BLaER1 treated with 17β-estradiol and CSF1 and Interleukin-3, amounts not matched to agents 10 nM and 100 nM (cell line): ENCODE results near the gene ALAS1.
"Not testable (repeated sequence)": the region's sequence is repeated elsewhere in the genome, so short reads cannot be mapped to it uniquely, and the experiment has no call there.

Experiments
- H3K27ac ChIP-seq, 11 experiments: shearing (Covaris generic); formaldehyde crosslinking; 2 replicates each; pipeline ENCODE4 v1.8.1; 2022
- H3K27me3 ChIP-seq, 11 experiments: shearing (Covaris generic); formaldehyde crosslinking; 2 replicates each; pipeline ENCODE4 v1.8.1; 2022
- H3K36me3 ChIP-seq, 11 experiments: shearing (Covaris generic); formaldehyde crosslinking; 2 replicates each; pipeline ENCODE4 v1.8.1; 2022
- H3K4me1 ChIP-seq, 10 experiments: shearing (Covaris generic); formaldehyde crosslinking; 2 replicates each; pipeline ENCODE4 v1.8.1; 2022
- H3K4me2 ChIP-seq, 11 experiments: shearing (Covaris generic); formaldehyde crosslinking; 2 replicates each; pipeline ENCODE4 v1.8.1; 2022
- H3K4me3 ChIP-seq, 10 experiments: shearing (Covaris generic); formaldehyde crosslinking; 2 replicates each; pipeline ENCODE4 v1.8.1; 2022
- H3K9ac ChIP-seq, 11 experiments: shearing (Covaris generic); formaldehyde crosslinking; 2 replicates each; pipeline ENCODE4 v1.8.1; 2022
- H3K9me3 ChIP-seq, 11 experiments: shearing (Covaris generic); formaldehyde crosslinking; replicated peaks in 1 of 11; 2 replicates each; pipeline ENCODE4 v1.8.1; 2022
- H4K20me1 ChIP-seq, 11 experiments: shearing (Covaris generic); formaldehyde crosslinking; 2 replicates each; pipeline ENCODE4 v1.8.1; 2022
- Cebpa-rat ChIP-seq, 11 experiments: shearing (Covaris generic); IDR thresholded peaks; 2 replicates each; pipeline ENCODE4 v1.8.1; 2022

Gene ALAS1

GRCh38 chr3:52154135-52155094 is 43.5 kb upstream of the ALAS1 start, which contains the start of gene POC1A:
Gene POC1A, minus strand, starts transcription at chr3:52154423. Its CDS starts 51 bp downstream, at chr3:52154372.
- H3K27me3 ChIP-seq: no peaks in the 10 kb centered on the region
- 0 out of 22 replicates have a peak, but pooled peaks cover 0 to 4% (median 0%) of the 10 kb centered on the region in 11 experiments for H4K20me1 ChIP-seq
- no peaks in the 10 kb centered on the region for H3K9me3 ChIP-seq
- H3K36me3 ChIP-seq: peaks cover 6 to 27% (median 17%) of the 10 kb centered on the region in 11 experiments; a peak in 21 of 22 replicates
- peak within 1 kb of the TSS; percentile 79 to 95 (median 90) for H3K27ac ChIP-seq
- TF ChIP-seq Cebpa-rat (IDR thresholded peaks at IDR 0.05): peak; percentile 70 to 99 (median 92); a peak in 20 of 22 replicates
- peak within 1 kb of the TSS; percentile 76 to 87 (median 82) for H3K4me3 ChIP-seq
- H3K4me1 ChIP-seq: peaks cover 16 to 30% (median 24%) of the 10 kb centered on the region in 10 experiments
- H3K4me2 ChIP-seq: peak within 1 kb of the TSS; percentile 88 to 99 (median 95)
- peak within 1 kb of the TSS; percentile 82 to 93 (median 89) for H3K9ac ChIP-seq

GRCh38 chr3:52155912-52156311 is 42.0 kb upstream of the ALAS1 start:
- Histone ChIP-seq H3K9ac (0 out of 22 replicates have a peak overlapping the region, but pooled peaks of 1 of the 11 experiments have one; percentile 0), H3K36me3 (peaks cover 0 to 12% (median 3%) of the 10 kb centered on the region in 11 experiments; a peak in 7 of 22 replicates), H3K9me3 (no peaks in the 10 kb centered on the region), H3K4me1 (peaks cover 16 to 26% (median 23%) of the 10 kb centered on the region in 10 experiments), H3K4me3 (no peak overlapping the region), H3K4me2 (peak overlapping the region in 1 of 11 experiments; percentile 95; a peak in 2 of 22 replicates), H4K20me1 (no peaks in the 10 kb centered on the region), H3K27me3 (no peaks in the 10 kb centered on the region), H3K27ac (peak overlapping the region in 4 of 11 experiments; percentile 87 to 93 (median 90); a peak in 6 of 22 replicates)
- TF ChIP-seq Cebpa-rat (IDR thresholded peaks at IDR 0.05): no peak

DNA sequence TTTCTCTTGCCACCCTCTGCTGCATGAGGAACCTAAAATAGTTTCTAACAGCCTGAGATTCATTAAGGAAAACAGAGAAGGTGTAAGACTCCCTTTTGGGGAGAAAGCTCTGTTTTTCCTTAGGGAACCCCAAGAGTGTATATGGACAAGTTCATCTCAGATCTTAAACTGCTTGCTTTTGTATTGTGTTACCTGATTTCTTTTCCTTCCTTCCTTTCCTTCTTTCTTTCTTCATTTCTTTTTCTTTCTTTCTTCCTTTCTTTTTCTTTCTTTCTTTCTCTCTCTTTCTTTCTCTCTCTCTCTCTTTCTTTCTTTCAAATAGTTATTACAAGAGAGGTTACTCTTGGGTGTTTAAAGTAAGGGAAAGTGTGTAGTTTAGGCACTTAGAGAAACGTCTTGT is 38.5 kb upstream of the ALAS1 start:
- H3K27ac ChIP-seq: no peak overlapping the region
- H3K4me3 ChIP-seq: no peak overlapping the region
- H4K20me1 ChIP-seq: no peaks in the 10 kb centered on the region
- H3K4me1 ChIP-seq: peaks cover 6 to 10% (median 8%) of the 10 kb centered on the region in 10 experiments; a peak in 19 of 20 replicates
- no peak for TF ChIP-seq Cebpa-rat (IDR thresholded peaks at IDR 0.05)
- H3K4me2 ChIP-seq: no peak overlapping the region
- H3K27me3 ChIP-seq: no peaks in the 10 kb centered on the region
- H3K9ac ChIP-seq: peak overlapping the region in 1 of 11 experiments; percentile 9; a peak in 1 of 22 replicates
- H3K36me3 ChIP-seq: no peaks in the 10 kb centered on the region
- H3K9me3 ChIP-seq: peaks cover 11 to 30% (median 26%) of the 10 kb centered on the region in 11 experiments

- Histone ChIP-seq H3K27me3 (no peaks in the 10 kb centered on the region), H3K4me2 (no peak overlapping the region), H3K4me3 (no peak overlapping the region), H3K4me1 (no peaks in the 10 kb centered on the region), H3K36me3 (no peaks in the 10 kb centered on the region), H3K9ac (no peak overlapping the region), H3K9me3 (peaks cover 17 to 38% (median 33%) of the 10 kb centered on the region in 11 experiments), H3K27ac (no peak overlapping the region), H4K20me1 (no peaks in the 10 kb centered on the region)
- TF ChIP-seq Cebpa-rat (IDR thresholded peaks at IDR 0.05): no peak
Measured at GRCh38 chr3:52162250-52162872, 35.6 kb upstream of the ALAS1 start.

DNA sequence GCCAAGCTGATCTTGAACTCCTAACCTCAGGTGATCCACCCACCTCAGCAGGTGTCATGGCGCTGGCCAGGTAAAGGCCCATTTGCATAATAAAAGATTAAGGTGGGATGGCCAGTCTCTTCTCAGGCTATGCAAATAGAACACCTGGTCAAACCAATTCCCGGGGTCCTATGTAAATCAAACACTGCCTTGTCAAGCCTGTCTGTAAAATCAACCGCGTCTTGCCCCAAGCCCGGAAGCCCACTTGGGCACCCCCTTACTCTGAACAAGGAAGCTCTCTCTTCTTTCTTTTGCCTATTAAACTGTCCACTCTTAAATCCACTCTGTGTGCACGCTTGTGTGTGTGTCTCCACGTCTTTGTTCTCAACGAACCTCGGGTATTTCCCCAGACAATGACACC is 30.7 kb upstream of the ALAS1 start:
- H3K27me3 ChIP-seq: no peaks in the 10 kb centered on the region
- H3K4me2 ChIP-seq: no peak overlapping the region
- H3K4me3 ChIP-seq: no peak overlapping the region
- TF ChIP-seq Cebpa-rat (IDR thresholded peaks at IDR 0.05): no peak
- no peaks in the 10 kb centered on the region for H4K20me1 ChIP-seq
- H3K4me1 ChIP-seq: peaks cover 0 to 14% (median 0%) of the 10 kb centered on the region in 10 experiments; a peak in 2 of 20 replicates
- H3K9me3 ChIP-seq: peaks cover 17 to 32% (median 31%) of the 10 kb centered on the region in 11 experiments
- no peak overlapping the region for H3K9ac ChIP-seq
- no peak overlapping the region for H3K27ac ChIP-seq
- H3K36me3 ChIP-seq: no peaks in the 10 kb centered on the region

DNA sequence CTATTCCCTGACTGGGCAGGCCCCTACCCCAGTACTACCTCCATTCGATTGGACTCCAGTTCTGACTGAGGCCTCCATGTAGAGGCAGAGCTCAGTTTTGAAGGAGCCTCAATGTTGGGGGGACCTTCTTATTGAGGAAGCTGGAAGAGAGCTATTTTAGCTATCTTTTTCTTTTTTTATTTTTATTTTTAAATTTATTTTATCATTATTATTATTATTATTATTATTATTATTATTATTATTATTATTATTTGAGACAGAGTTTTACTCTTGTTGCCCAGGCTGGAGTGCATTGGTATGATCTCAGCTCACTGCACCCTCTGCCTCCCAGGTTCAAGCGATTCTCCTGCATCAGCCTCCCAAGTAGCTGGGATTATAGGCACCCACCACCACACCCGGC is 27.7 kb upstream of the ALAS1 start:
- not testable (repeated sequence) for H3K4me3 ChIP-seq, H3K27me3 ChIP-seq, H3K27ac ChIP-seq, H3K9ac ChIP-seq, H3K36me3 ChIP-seq, H4K20me1 ChIP-seq, H3K9me3 ChIP-seq, H3K4me2 ChIP-seq
- peaks cover 0 to 26% (median 9%) of the 10 kb centered on the region in 10 experiments; a peak in 11 of 20 replicates for H3K4me1 ChIP-seq

GRCh38 chr3:52171514-52172261 is 26.3 kb upstream of the ALAS1 start:
- H3K4me2 ChIP-seq: peak overlapping the region in 2 of 11 experiments; percentile 7 to 12; a peak in 1 of 22 replicates
- H3K9ac ChIP-seq: no peak overlapping the region
- H3K36me3 ChIP-seq: no peaks in the 10 kb centered on the region
- TF ChIP-seq Cebpa-rat (IDR thresholded peaks at IDR 0.05): no peak
- H3K27me3 ChIP-seq: no peaks in the 10 kb centered on the region
- H3K9me3 ChIP-seq: no peaks in the 10 kb centered on the region
- H4K20me1 ChIP-seq: no peaks in the 10 kb centered on the region
- H3K27ac ChIP-seq: no peak overlapping the region
- no peak overlapping the region for H3K4me3 ChIP-seq
- peaks cover 6 to 38% (median 19%) of the 10 kb centered on the region in 10 experiments for H3K4me1 ChIP-seq

DNA sequence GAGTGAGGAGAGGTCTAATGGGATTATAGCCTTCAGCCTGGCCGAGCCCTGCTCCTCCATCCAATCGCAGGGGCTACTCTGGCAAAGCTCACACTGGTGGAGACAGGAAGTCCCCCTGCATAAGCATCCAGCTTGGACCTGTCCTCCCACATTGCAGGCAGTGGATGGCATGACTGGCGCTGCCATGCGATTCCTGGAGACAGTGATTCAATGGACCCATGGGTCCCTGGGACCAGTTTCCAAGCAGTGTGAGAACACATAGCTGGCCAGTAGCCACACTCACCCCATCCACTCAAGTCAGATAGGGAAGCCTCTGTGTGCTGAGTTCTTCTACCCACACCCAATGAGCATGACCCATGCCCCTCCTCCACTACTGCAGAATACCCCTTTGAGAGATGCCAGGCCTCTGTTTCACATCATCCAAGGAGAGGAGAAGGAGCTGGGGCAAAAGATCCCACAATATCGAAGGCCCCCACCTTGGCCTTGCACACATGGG is 25.6 kb upstream of the ALAS1 start:
- H3K9ac ChIP-seq: no peak overlapping the region
- H4K20me1 ChIP-seq: no peaks in the 10 kb centered on the region
- no peaks in the 10 kb centered on the region for H3K27me3 ChIP-seq
- H3K4me3 ChIP-seq: no peak overlapping the region
- H3K36me3 ChIP-seq: no peaks in the 10 kb centered on the region
- H3K4me1 ChIP-seq: peaks cover 12 to 44% (median 22%) of the 10 kb centered on the region in 10 experiments
- H3K27ac ChIP-seq: no peak overlapping the region
- no peak overlapping the region for H3K4me2 ChIP-seq
- H3K9me3 ChIP-seq: no peaks in the 10 kb centered on the region
- no peak for TF ChIP-seq Cebpa-rat (IDR thresholded peaks at IDR 0.05)
